NOMO-1 (cell line): ENCODE data around the gene VEGFA.

Experiments used
- DNase-seq, 2 experiments: peaks; one replicate each; lab custom pipeline; 2025; ENCODE audit not compliant: unreplicated experiment in 2 of 2; lab: John Stamatoyannopoulos, UW

The VEGFA gene

GRCh38 chr6:43782764-43783513, 12.9 kb downstream of the VEGFA start:
- DNase-seq: no peak

- DNase-seq: no peak
These were observed 14.2 kb downstream of the VEGFA start for GRCh38 chr6:43784049-43784855.

- DNase-seq: no peak
These were observed 15.3 kb downstream of the VEGFA start for GRCh38 chr6:43785220-43785752.

- no peak for DNase-seq
These were observed 15.9 kb downstream of the VEGFA start for GRCh38 chr6:43785904-43786303.

- no peak for DNase-seq
These were observed 16.8 kb downstream of the VEGFA start for GRCh38 chr6:43786664-43787329.

GRCh38 chr6:43788301-43788700, 18.3 kb downstream of the VEGFA start:
- DNase-seq: no peak

GRCh38 chr6:43789447-43789846, 19.4 kb downstream of the VEGFA start:
- DNase-seq: no peak

- peak; percentile 79 to 91 for DNase-seq
These were observed 20.0 kb downstream of the VEGFA start for GRCh38 chr6:43790031-43790430.

GRCh38 chr6:43791745-43792422, 21.9 kb downstream of the VEGFA start:
- no peak for DNase-seq

- DNase-seq: no peak
These were observed 23.3 kb downstream of the VEGFA start for GRCh38 chr6:43793154-43793874.

- DNase-seq: no peak
These were observed 23.8 kb downstream of the VEGFA start for GRCh38 chr6:43793875-43794242.

- DNase-seq: no peak
These were observed 25.4 kb downstream of the VEGFA start for GRCh38 chr6:43795421-43795820.

- DNase-seq: no peak
These were observed 26.2 kb downstream of the VEGFA start for GRCh38 chr6:43796168-43796567.

GRCh38 chr6:43796903-43797890, 27.2 kb downstream of the VEGFA start:
- no peak for DNase-seq

- no peak for DNase-seq
These were observed 27.9 kb downstream of the VEGFA start for GRCh38 chr6:43797919-43798318.

GRCh38 chr6:43798688-43799444, 28.9 kb downstream of the VEGFA start:
- DNase-seq: peak; percentile 68 to 72

- peak; percentile 89 to 90 for DNase-seq
These were observed 29.7 kb downstream of the VEGFA start for GRCh38 chr6:43799551-43800297.

- no peak for DNase-seq
These were observed 30.2 kb downstream of the VEGFA start for GRCh38 chr6:43800298-43800623.
